GM10266 (cell line): ENCODE measurements around the gene MEGF6.

Experiments used
- DNase-seq: peaks from one replicate; pipeline ENCODE4 v3.0.0; 2012; ENCODE audit errors: extremely low spot score
- CTCF ChIP-seq: IDR thresholded peaks from 2 replicates; pipeline ENCODE4 v1.5.1; 2012; ENCODE audit warnings: mild to moderate bottlenecking, low read depth; ENCODE audit not compliant: control insufficient read depth, insufficient read depth; ENCODE audit errors: missing control alignments

The MEGF6 gene

GRCh38 chr1:3462356-3463012 lies 148.8 kb downstream of the MEGF6 start:
- no peak for TF ChIP-seq CTCF
- no peak for DNase-seq

DNA sequence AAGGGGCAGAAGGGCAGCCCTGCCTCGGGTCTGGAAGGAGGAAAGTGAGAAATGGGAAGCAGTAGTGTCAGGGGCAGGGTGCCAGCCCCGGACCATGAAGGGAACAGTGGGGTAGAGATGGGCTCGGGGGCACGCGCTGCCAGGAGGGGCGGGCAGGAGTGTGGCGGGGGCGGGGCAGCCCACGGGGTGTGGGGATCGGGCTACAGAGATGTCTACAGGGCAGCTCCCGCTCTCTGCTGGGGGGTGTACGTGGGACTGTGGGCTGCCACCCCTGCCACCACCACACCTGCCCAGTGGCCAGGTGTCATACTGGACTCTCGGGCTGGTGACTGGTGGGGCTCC lies 149.4 kb downstream of the MEGF6 start:
- TF ChIP-seq CTCF: no peak
- DNase-seq: no peak

DNA sequence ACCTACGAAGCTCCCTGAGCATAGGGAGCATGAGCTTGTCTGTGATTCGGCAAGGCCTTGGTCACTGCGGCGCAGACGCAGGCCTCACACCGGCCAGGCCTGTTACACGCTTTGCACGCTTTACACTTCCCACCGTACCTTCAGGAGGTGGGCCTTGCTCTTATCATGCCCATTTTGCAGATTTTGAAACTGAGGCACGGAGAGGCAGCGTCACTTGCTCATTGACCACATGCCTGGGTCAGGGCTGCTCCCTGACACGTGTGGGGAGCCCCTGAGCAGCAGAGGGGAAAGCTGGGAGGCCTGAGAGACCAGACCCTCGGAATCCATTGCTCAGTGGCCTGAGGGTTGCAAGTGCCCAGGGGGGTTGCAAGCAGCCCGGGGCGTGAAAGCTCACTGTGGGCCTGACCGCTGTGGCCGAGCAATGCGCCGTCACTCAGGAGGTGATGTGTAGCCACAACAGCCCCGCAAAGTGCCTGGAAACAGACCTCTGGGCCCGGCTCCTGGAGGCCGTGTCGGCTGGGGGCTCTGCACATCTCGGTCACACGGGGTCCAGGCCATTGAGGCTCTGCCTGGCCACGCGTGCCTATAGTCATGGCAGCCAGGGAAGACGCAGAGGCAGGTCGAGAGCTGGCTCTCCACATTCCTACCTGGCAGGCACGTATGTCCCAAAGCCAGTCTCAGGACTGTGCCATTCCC lies 149.9 kb downstream of the MEGF6 start:
- no peak for DNase-seq
- no peak for TF ChIP-seq CTCF

DNA sequence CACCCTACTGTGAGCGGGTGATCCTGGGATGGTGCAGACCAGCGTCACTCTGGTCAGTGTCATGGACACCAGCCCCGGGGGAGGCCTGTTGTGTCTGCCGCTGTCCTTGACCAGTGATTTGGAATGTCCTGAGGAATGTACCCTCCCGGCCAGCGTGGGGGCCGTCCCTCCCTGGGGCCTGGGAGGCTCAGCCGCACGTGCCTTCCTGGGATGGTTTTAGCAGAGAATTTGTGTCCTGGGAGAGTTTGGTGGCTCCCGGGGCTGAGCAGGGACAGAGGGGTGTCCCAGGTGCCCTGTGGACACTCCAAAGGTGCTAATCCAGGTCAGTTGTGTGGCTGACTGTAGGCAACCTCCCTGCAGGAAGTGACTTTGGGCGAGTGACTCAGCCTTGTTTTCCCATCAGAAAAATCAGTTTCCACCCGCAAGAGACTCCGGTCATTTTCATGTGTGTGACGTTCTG lies 150.6 kb downstream of the MEGF6 start:
- no peak for DNase-seq
- no peak for TF ChIP-seq CTCF

DNA sequence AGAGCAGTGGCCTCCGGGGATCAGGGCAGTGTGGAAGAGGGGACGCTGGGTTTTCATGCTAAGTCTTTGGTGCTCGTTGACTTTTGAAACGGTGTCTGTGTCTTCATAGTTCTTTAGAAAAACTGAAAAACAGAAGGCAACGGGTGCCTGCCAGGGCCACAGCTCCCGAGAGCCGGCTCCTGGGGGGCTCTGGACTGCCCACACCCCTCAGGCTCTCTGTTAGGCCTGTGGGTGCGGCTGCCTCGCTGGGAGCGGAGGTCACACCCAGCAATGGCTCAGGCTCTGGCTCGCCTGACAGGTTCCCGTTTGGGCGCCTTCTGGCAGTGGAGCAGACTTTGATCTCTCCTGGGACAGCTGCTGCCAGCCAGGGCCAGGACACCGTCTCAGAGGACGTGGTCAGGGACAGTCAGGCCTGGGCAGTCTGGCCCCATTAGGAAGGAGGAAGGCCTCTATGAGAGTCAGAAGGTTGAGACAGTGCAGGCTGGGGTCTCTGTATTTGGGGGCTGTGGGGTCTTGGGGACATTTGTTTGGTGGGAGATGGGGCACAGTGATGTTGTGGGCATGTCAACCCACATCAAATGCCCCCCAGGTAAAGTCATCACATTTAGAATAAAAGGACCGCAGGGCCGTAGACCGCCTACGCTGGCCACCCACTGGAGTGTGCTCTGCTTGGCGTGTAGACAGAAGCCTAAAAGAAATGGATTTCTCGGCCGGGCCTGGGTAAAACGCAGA lies 151.2 kb downstream of the MEGF6 start:
- no peak for TF ChIP-seq CTCF
- no peak for DNase-seq

DNA sequence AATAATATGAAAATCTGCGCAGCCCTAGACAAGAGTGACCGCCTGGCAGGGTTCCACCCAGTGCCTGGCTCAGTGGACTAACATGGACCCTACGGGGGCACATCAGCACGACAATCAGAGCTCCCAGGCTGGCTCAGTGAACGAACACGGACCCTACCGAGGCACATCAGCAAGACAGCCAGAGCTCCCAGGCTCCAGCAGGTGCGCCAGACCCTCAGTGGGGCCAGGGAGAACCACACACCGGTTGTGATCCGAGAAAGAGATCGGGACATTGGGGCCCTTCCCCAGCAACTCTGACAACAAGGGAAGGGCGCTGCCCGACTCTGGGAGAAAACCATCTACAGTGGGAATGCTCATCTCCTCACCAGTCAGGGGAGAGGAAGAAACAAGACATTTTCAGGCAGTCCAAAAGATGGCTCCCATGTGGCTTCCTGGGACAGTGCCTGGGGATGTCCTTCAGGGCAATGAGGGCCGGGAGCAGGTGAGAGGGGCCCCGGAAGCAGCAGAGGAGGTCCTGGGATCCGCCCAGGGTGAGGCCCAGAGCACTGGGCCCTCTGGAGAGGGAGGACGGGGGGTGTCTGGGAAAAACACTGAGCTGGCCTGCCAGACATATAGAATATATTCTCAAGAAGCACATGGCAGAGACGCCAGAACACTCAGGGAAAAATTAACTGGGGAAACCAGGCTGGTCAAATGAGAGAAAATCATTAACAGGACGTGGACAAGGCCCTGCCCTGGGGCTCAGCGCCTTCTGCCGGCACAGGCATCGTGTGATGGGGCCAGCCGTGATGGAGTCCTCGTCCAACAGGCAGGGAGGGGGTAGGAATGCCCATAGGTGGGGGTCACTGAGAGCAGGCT lies 152.0 kb downstream of the MEGF6 start:
- TF ChIP-seq CTCF: no peak
- no peak for DNase-seq
